OCI-LY1 (cell line): ENCODE results near the gene ZNF718.

Experiments
- EZH2 ChIP-seq: fragments of 200-600 bp; sonication (generic), shearing (Covaris generic); IDR thresholded peaks from 2 replicates; pipeline ENCODE4 v1.8.0; 2017; ENCODE audit warnings: borderline replicate concordance, mixed run types, mild to moderate bottlenecking, antibody characterized with exemption, low read length, moderate library complexity, mixed read lengths
- TF ChIP-seq, protein P1 (sequence below): fragments of 200-600 bp; sonication (generic), shearing (Covaris generic); IDR thresholded peaks from 2 replicates; pipeline ENCODE4 v1.5.1; 2017; ENCODE audit warnings: mild to moderate bottlenecking, antibody characterized with exemption, low read length, moderate library complexity, mixed read lengths

- TF ChIP-seq, protein P1, sequence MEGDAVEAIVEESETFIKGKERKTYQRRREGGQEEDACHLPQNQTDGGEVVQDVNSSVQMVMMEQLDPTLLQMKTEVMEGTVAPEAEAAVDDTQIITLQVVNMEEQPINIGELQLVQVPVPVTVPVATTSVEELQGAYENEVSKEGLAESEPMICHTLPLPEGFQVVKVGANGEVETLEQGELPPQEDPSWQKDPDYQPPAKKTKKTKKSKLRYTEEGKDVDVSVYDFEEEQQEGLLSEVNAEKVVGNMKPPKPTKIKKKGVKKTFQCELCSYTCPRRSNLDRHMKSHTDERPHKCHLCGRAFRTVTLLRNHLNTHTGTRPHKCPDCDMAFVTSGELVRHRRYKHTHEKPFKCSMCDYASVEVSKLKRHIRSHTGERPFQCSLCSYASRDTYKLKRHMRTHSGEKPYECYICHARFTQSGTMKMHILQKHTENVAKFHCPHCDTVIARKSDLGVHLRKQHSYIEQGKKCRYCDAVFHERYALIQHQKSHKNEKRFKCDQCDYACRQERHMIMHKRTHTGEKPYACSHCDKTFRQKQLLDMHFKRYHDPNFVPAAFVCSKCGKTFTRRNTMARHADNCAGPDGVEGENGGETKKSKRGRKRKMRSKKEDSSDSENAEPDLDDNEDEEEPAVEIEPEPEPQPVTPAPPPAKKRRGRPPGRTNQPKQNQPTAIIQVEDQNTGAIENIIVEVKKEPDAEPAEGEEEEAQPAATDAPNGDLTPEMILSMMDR, result no peak
- no peak for TF ChIP-seq EZH2
Measured at GRCh38 chr4:146621-147020, 22.3 kb downstream of the ZNF718 start.
